HEK293 (cell line): Measurements from ENCODE around the gene PRKCD.

ENCODE experiments used
- CTCF ChIA-PET: fragments of 350-600 bp; formaldehyde crosslinking; extraction: SDS; loops from one replicate; lab custom pipeline; 2021; ENCODE audit warnings: antibody characterized with exemption; lab: Yijun Ruan, JAX
- POLR2A ChIA-PET: fragments of 300-600 bp; formaldehyde crosslinking; extraction: SDS; loops from one replicate; lab custom pipeline; 2020; ENCODE audit warnings: antibody characterized with exemption, inconsistent platforms; lab: Yijun Ruan, JAX
- H3K27ac ChIP-seq: fragments of 200-500 bp; sonication (Bioruptor generic); 2 replicates; pipeline ENCODE4 v1.5.1; 2014; ENCODE audit warnings: low read depth, low read length, control low read depth, inconsistent platforms; ENCODE audit errors: extremely low read depth
- H3K36me3 ChIP-seq, 2 experiments: fragments of 200-500 bp in 1 of 2; sonication (Bioruptor generic) in 1 of 2; 1 replicate in 1 of 2; 2 replicates in 1 of 2; pipeline ENCODE4 v1.5.1; 2014 to 2017; ENCODE audit warnings: inconsistent platforms in 2 of 2, low read length in 2 of 2; ENCODE audit not compliant: control insufficient read depth in 2 of 2, insufficient read depth in 1 of 2
- H3K4me1 ChIP-seq: fragments of 200-500 bp; sonication (Bioruptor generic); 2 replicates; pipeline ENCODE4 v1.5.1; 2014; ENCODE audit warnings: mild to moderate bottlenecking, low read length, inconsistent platforms; ENCODE audit not compliant: control insufficient read depth, insufficient read depth
- H3K4me3 ChIP-seq: 2 replicates; pipeline ENCODE4 v1.5.1; 2011; ENCODE audit warnings: low read depth, mild to moderate bottlenecking, control low read depth, low read length, moderate library complexity
- H3K9me3 ChIP-seq: fragments of 200-500 bp; sonication (Bioruptor generic); 2 replicates; pipeline ENCODE4 v1.5.1; 2014; ENCODE audit warnings: low read depth, low read length, inconsistent platforms; ENCODE audit not compliant: control insufficient read depth, insufficient read depth
- FEZF1 ChIP-seq: fragments of 450-650 bp; formaldehyde crosslinking; IDR thresholded peaks from 2 replicates; pipeline ENCODE4 v1.5.1; 2016; ENCODE audit warnings: missing biosample characterization, missing genetic modification characterization
- KLF1 ChIP-seq: fragments of 450-650 bp; formaldehyde crosslinking; IDR thresholded peaks from 2 replicates; pipeline ENCODE4 v1.5.1; 2016; ENCODE audit warnings: missing biosample characterization, missing genetic modification characterization
- KLF10 ChIP-seq: fragments of 450-650 bp; IDR thresholded peaks from 2 replicates; pipeline ENCODE4 v1.5.1; 2018; ENCODE audit warnings: missing biosample characterization, mild to moderate bottlenecking, missing genetic modification characterization
- ZBTB17 ChIP-seq: fragments of 450-650 bp; formaldehyde crosslinking; IDR thresholded peaks from 2 replicates; pipeline ENCODE4 v1.5.1; 2016; ENCODE audit warnings: missing biosample characterization, missing genetic modification characterization
- ZFP41 ChIP-seq: fragments of 450-650 bp; formaldehyde crosslinking; IDR thresholded peaks from 2 replicates; pipeline ENCODE4 v1.5.1; 2016; ENCODE audit warnings: missing biosample characterization, missing genetic modification characterization, borderline replicate concordance
- ZNF354C ChIP-seq: fragments of 450-650 bp; formaldehyde crosslinking; IDR thresholded peaks from 2 replicates; pipeline ENCODE4 v1.5.1; 2016; ENCODE audit warnings: missing biosample characterization, missing genetic modification characterization, low read depth, borderline replicate concordance
- ZNF416 ChIP-seq: fragments of 450-650 bp; formaldehyde crosslinking; IDR thresholded peaks from 2 replicates; pipeline ENCODE4 v1.5.1; 2016; ENCODE audit warnings: missing biosample characterization, missing genetic modification characterization
- ZNF561 ChIP-seq: fragments of 450-650 bp; IDR thresholded peaks from 2 replicates; pipeline ENCODE4 v1.5.1; 2018; ENCODE audit warnings: missing biosample characterization, missing genetic modification characterization, borderline replicate concordance
- ZNF571 ChIP-seq: fragments of 450-650 bp; formaldehyde crosslinking; IDR thresholded peaks from 2 replicates; pipeline ENCODE4 v1.5.0; 2017; ENCODE audit warnings: missing biosample characterization, missing genetic modification characterization
- ZNF624 ChIP-seq: fragments of 450-650 bp; formaldehyde crosslinking; IDR thresholded peaks from 2 replicates; pipeline ENCODE4 v1.5.1; 2017; ENCODE audit warnings: missing biosample characterization, missing genetic modification characterization
- ZNF791 ChIP-seq: fragments of 450-650 bp; formaldehyde crosslinking; IDR thresholded peaks from 2 replicates; pipeline ENCODE4 v1.5.1; 2016; ENCODE audit warnings: missing biosample characterization, missing genetic modification characterization
- TF ChIP-seq, protein P1 (sequence below): fragments of 450-650 bp; formaldehyde crosslinking; optimal IDR thresholded peaks from 2 replicates; pipeline ENCODE3; 2016; ENCODE audit warnings: missing biosample characterization, mild to moderate bottlenecking, missing genetic modification characterization
- TF ChIP-seq, protein P2 (sequence below): fragments of 450-650 bp; formaldehyde crosslinking; IDR thresholded peaks from 2 replicates; pipeline ENCODE4 v1.5.1; 2017; ENCODE audit warnings: missing biosample characterization, missing genetic modification characterization
- TF ChIP-seq, protein P3 (sequence below): fragments of 450-650 bp; formaldehyde crosslinking; IDR thresholded peaks from 2 replicates; pipeline ENCODE4 v1.5.1; 2016; ENCODE audit warnings: missing biosample characterization, missing genetic modification characterization
- TF ChIP-seq, protein P4 (sequence below): fragments of 450-650 bp; formaldehyde crosslinking; IDR thresholded peaks from 2 replicates; pipeline ENCODE4 v1.5.1; 2016; ENCODE audit warnings: missing biosample characterization, missing genetic modification characterization
- TF ChIP-seq, protein P5 (sequence below): fragments of 450-650 bp; formaldehyde crosslinking; IDR thresholded peaks from 2 replicates; pipeline ENCODE4 v1.5.1; 2016; ENCODE audit warnings: missing biosample characterization, missing genetic modification characterization
- TF ChIP-seq, protein P6 (sequence below): fragments of 450-650 bp; formaldehyde crosslinking; IDR thresholded peaks from 2 replicates; pipeline ENCODE4 v1.5.1; 2016; ENCODE audit warnings: missing biosample characterization, missing genetic modification characterization, borderline replicate concordance
- TF ChIP-seq, protein P7 (sequence below): fragments of 450-650 bp; formaldehyde crosslinking; IDR thresholded peaks from 2 replicates; pipeline ENCODE4 v1.5.1; 2017; ENCODE audit warnings: missing biosample characterization, missing genetic modification characterization
- TF ChIP-seq, protein P8 (sequence below): fragments of 450-650 bp; formaldehyde crosslinking; IDR thresholded peaks from 2 replicates; pipeline ENCODE4 v1.5.1; 2016; ENCODE audit warnings: missing biosample characterization, missing genetic modification characterization

The PRKCD gene

DNA sequence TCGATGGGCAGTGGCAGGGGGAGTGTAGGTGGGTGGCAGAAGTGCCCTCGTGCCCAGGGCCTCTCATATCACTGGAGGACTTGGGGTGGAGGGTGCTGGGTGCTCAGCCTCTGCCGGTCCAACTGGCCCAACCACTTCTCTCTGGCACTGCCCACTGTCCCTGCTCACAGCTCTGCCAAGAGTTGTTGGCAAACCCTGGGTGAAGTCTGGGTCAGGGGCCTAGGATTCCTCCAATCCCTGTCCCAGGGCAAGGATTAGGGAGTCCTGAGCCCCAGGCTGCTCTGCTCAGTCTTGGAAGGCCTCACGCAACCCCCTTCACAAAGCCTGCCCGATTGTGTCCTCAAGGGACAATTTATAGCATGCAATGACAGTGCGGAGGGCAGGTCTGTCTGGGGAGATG lies 5.2 kb upstream of the PRKCD start:
- no peak overlapping the region for H3K27ac ChIP-seq
- H3K4me1 ChIP-seq, result no peaks in the 10 kb centered on the region
- H3K9me3 ChIP-seq, result no peaks in the 10 kb centered on the region
- ChIA-PET CTCF (interaction anchor here (0.9 kb wide), 1 partner anchor 41 kb away, joined by 4 read pairs; no protein-coding TSS in a partner anchor), POLR2A (no interaction called here)
- no peaks in the 10 kb centered on the region for H3K36me3 ChIP-seq
- H3K4me3 ChIP-seq, result no peak overlapping the region
- TF ChIP-seq, protein P1, sequence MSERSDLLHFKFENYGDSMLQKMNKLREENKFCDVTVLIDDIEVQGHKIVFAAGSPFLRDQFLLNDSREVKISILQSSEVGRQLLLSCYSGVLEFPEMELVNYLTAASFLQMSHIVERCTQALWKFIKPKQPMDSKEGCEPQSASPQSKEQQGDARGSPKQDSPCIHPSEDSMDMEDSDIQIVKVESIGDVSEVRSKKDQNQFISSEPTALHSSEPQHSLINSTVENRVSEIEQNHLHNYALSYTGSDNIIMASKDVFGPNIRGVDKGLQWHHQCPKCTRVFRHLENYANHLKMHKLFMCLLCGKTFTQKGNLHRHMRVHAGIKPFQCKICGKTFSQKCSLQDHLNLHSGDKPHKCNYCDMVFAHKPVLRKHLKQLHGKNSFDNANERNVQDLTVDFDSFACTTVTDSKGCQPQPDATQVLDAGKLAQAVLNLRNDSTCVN (tag by site-specific recombination), result no peak
- TF ChIP-seq, protein P2, sequence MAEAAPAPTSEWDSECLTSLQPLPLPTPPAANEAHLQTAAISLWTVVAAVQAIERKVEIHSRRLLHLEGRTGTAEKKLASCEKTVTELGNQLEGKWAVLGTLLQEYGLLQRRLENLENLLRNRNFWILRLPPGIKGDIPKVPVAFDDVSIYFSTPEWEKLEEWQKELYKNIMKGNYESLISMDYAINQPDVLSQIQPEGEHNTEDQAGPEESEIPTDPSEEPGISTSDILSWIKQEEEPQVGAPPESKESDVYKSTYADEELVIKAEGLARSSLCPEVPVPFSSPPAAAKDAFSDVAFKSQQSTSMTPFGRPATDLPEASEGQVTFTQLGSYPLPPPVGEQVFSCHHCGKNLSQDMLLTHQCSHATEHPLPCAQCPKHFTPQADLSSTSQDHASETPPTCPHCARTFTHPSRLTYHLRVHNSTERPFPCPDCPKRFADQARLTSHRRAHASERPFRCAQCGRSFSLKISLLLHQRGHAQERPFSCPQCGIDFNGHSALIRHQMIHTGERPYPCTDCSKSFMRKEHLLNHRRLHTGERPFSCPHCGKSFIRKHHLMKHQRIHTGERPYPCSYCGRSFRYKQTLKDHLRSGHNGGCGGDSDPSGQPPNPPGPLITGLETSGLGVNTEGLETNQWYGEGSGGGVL (tag by site-specific recombination), result no peak
- no peak for TF ChIP-seq ZNF561 (tag by site-specific recombination)
- TF ChIP-seq KLF1 (tag by site-specific recombination), result no peak
- no peak for TF ChIP-seq ZNF354C
- TF ChIP-seq ZNF624 (tag by site-specific recombination), result no peak
- TF ChIP-seq FEZF1 (tag by site-specific recombination), result no peak
- TF ChIP-seq, protein P3, sequence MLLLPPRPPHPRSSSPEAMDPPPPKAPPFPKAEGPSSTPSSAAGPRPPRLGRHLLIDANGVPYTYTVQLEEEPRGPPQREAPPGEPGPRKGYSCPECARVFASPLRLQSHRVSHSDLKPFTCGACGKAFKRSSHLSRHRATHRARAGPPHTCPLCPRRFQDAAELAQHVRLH (tag by site-specific recombination), result no peak
- no peak for TF ChIP-seq ZNF416
- TF ChIP-seq, protein P4, sequence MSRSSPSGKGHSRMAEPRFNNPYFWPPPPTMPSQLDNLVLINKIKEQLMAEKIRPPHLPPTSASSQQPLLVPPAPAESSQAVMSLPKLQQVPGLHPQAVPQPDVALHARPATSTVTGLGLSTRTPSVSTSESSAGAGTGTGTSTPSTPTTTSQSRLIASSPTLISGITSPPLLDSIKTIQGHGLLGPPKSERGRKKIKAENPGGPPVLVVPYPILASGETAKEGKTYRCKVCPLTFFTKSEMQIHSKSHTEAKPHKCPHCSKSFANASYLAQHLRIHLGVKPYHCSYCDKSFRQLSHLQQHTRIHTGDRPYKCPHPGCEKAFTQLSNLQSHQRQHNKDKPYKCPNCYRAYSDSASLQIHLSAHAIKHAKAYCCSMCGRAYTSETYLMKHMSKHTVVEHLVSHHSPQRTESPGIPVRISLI (tag by site-specific recombination), result no peak
- TF ChIP-seq, protein P5, sequence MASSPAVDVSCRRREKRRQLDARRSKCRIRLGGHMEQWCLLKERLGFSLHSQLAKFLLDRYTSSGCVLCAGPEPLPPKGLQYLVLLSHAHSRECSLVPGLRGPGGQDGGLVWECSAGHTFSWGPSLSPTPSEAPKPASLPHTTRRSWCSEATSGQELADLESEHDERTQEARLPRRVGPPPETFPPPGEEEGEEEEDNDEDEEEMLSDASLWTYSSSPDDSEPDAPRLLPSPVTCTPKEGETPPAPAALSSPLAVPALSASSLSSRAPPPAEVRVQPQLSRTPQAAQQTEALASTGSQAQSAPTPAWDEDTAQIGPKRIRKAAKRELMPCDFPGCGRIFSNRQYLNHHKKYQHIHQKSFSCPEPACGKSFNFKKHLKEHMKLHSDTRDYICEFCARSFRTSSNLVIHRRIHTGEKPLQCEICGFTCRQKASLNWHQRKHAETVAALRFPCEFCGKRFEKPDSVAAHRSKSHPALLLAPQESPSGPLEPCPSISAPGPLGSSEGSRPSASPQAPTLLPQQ (tag by site-specific recombination), result no peak
- TF ChIP-seq ZBTB17 (tag by site-specific recombination), result no peak

DNA sequence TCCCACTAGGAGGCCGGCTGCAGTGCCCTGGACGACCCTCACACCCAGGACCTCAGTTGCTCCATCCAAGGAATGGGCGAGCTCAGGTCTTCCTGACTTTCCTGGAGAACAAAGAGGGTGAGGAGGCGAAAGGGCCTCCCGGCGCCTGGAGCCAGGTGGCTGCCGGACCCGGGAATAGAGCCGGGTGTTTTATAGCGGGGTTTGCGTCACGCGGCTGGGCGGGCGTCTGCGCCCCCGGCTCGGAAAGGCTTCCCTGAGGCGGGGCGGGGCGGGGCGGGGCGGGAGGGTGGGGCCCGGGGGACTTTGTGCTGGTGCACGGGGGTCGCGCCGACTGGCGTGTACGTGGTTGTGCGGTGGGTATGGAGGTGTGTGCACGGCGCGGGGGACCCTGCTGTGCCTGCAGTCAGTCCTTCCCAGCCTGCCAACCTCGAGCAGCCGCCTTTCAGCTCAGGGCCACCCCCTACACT lies 4.6 kb upstream of the PRKCD start:
- H3K4me3 ChIP-seq, result no peak overlapping the region
- no peak overlapping the region for H3K27ac ChIP-seq
- CTCF ChIA-PET, result no interaction called here
- H3K4me1 ChIP-seq, result no peaks in the 10 kb centered on the region
- H3K36me3 ChIP-seq, result no peaks in the 10 kb centered on the region
- POLR2A ChIA-PET, result no interaction called here
- H3K9me3 ChIP-seq, result no peaks in the 10 kb centered on the region
- TF ChIP-seq ZNF791 (tag by site-specific recombination) (no peak), ZFP41 (tag by site-specific recombination) (no peak), KLF10 (tag by site-specific recombination) (no peak), ZNF571 (tag by site-specific recombination) (no peak)
- TF ChIP-seq, protein P3 (tag by site-specific recombination), result no peak
- TF ChIP-seq, protein P6, sequence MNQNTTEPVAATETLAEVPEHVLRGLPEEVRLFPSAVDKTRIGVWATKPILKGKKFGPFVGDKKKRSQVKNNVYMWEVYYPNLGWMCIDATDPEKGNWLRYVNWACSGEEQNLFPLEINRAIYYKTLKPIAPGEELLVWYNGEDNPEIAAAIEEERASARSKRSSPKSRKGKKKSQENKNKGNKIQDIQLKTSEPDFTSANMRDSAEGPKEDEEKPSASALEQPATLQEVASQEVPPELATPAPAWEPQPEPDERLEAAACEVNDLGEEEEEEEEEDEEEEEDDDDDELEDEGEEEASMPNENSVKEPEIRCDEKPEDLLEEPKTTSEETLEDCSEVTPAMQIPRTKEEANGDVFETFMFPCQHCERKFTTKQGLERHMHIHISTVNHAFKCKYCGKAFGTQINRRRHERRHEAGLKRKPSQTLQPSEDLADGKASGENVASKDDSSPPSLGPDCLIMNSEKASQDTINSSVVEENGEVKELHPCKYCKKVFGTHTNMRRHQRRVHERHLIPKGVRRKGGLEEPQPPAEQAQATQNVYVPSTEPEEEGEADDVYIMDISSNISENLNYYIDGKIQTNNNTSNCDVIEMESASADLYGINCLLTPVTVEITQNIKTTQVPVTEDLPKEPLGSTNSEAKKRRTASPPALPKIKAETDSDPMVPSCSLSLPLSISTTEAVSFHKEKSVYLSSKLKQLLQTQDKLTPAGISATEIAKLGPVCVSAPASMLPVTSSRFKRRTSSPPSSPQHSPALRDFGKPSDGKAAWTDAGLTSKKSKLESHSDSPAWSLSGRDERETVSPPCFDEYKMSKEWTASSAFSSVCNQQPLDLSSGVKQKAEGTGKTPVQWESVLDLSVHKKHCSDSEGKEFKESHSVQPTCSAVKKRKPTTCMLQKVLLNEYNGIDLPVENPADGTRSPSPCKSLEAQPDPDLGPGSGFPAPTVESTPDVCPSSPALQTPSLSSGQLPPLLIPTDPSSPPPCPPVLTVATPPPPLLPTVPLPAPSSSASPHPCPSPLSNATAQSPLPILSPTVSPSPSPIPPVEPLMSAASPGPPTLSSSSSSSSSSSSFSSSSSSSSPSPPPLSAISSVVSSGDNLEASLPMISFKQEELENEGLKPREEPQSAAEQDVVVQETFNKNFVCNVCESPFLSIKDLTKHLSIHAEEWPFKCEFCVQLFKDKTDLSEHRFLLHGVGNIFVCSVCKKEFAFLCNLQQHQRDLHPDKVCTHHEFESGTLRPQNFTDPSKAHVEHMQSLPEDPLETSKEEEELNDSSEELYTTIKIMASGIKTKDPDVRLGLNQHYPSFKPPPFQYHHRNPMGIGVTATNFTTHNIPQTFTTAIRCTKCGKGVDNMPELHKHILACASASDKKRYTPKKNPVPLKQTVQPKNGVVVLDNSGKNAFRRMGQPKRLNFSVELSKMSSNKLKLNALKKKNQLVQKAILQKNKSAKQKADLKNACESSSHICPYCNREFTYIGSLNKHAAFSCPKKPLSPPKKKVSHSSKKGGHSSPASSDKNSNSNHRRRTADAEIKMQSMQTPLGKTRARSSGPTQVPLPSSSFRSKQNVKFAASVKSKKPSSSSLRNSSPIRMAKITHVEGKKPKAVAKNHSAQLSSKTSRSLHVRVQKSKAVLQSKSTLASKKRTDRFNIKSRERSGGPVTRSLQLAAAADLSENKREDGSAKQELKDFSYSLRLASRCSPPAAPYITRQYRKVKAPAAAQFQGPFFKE, result no peak
- TF ChIP-seq, protein P7, sequence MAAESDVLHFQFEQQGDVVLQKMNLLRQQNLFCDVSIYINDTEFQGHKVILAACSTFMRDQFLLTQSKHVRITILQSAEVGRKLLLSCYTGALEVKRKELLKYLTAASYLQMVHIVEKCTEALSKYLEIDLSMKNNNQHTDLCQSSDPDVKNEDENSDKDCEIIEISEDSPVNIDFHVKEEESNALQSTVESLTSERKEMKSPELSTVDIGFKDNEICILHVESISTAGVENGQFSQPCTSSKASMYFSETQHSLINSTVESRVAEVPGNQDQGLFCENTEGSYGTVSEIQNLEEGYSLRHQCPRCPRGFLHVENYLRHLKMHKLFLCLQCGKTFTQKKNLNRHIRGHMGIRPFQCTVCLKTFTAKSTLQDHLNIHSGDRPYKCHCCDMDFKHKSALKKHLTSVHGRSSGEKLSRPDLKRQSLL, result no peak
- TF ChIP-seq, protein P8, sequence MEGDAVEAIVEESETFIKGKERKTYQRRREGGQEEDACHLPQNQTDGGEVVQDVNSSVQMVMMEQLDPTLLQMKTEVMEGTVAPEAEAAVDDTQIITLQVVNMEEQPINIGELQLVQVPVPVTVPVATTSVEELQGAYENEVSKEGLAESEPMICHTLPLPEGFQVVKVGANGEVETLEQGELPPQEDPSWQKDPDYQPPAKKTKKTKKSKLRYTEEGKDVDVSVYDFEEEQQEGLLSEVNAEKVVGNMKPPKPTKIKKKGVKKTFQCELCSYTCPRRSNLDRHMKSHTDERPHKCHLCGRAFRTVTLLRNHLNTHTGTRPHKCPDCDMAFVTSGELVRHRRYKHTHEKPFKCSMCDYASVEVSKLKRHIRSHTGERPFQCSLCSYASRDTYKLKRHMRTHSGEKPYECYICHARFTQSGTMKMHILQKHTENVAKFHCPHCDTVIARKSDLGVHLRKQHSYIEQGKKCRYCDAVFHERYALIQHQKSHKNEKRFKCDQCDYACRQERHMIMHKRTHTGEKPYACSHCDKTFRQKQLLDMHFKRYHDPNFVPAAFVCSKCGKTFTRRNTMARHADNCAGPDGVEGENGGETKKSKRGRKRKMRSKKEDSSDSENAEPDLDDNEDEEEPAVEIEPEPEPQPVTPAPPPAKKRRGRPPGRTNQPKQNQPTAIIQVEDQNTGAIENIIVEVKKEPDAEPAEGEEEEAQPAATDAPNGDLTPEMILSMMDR (tag by site-specific recombination), result no peak
